Ovary (tissue), 9 donors: Measurements from ENCODE around the gene GOLIM4. TPM values are rescaled to one million over a fixed set of nuclear protein-coding genes. Genes with fewer than 3 reads are reported as not detected.

Experiments used
- DNase-seq, 5 donors: peaks; one replicate each; pipeline ENCODE4 v3.0.0-alpha.2; 2019 to 2020
- H3K27ac ChIP-seq, 2 donors: fragments of 200-600 bp; one replicate each; pipeline versions ENCODE4 v1.5.1 to v1.8.0; 2019 to 2022
- H3K27me3 ChIP-seq: fragments of 200-600 bp; one replicate; pipeline ENCODE4 v1.8.0; 2022
- H3K36me3 ChIP-seq: fragments of 200-600 bp; sonication (generic); one replicate; pipeline ENCODE4 v1.5.1; 2019
- H3K4me1 ChIP-seq: one replicate; pipeline ENCODE4 v1.8.1; 2013; ENCODE audit warnings: mild to moderate bottlenecking, moderate library complexity; ENCODE audit not compliant: insufficient read depth
- H3K4me3 ChIP-seq: fragments of 200-600 bp; sonication (generic); one replicate; pipeline ENCODE4 v1.5.1; 2017
- H3K9me3 ChIP-seq, 2 donors: fragments of 200-600 bp in 1 of 2; sonication (generic) in 1 of 2; one replicate each; pipeline versions ENCODE4 v1.5.1 to v1.8.1; 2013 to 2019; ENCODE audit warnings: mild to moderate bottlenecking in 1 of 2, moderate library complexity in 1 of 2
- CTCF ChIP-seq, 3 donors: fragments of 450-650 bp in 2 of 3; fragments of 200-600 bp in 1 of 3; IDR thresholded peaks; one replicate each; pipeline versions ENCODE4 v1.5.1 to v1.8.0; 2016 to 2022; ENCODE audit warnings: antibody characterized with exemption in 3 of 3, mild to moderate bottlenecking in 1 of 3
- EP300 ChIP-seq: sonication (generic); formaldehyde crosslinking; IDR thresholded peaks from one replicate; pipeline ENCODE4 v1.6.1; 2017; ENCODE audit warnings: antibody characterized with exemption
- POLR2A ChIP-seq: fragments of 450-650 bp; IDR thresholded peaks from one replicate; pipeline ENCODE4 v1.6.1; 2017; ENCODE audit warnings: antibody characterized with exemption, mild to moderate bottlenecking, moderate library complexity
- WGBS, 3 donors: extraction: QIAGEN DNeasy Blood & Tissue Kit in 1 of 3; methylation state at CpG; one replicate each; pipeline versions ENCODE4 v1.1.5 to v1.1.7; 2013 to 2017; 5-methylcytosine and 5-hydroxymethylcytosine counted together
- intact Hi-C, 4 donors: fragments of 100-400 bp; cut with DNase I; formaldehyde crosslinking; loops; one replicate each; pipeline versions ENCODE4 v1.11.0 to v1.15.1; 2022 to 2023
- polyA plus RNA-seq, 2 donors: library from polyadenylated mRNA; stranded (reverse); fragments of 200-250 nt in 1 of 2; fragments of 350-450 nt in 1 of 2; fragmentation: Illumina TruSeq in 1 of 2; extraction: RNeasy Lipid Tissue Mini Kit (QIAGEN cat#74804) in 1 of 2; gene quantifications; one replicate each; pipeline ENCODE4 v1.2.3, GENCODE V29; 2013 to 2014
- total RNA-seq, 7 donors: library from RNA; depleted of rRNA in 2 of 7; stranded (reverse); fragments of >200 nt in 2 of 7; fragmentation: NEBNext Ultra II Directional in 3 of 7; extraction: Animal tissue kit (Norgen Biotek cat#: 25700) in 3 of 7; gene quantifications; one replicate each; pipeline versions ENCODE4 v1.1.0 to v1.2.4, GENCODE V29; 2016 to 2023
- donor health status: DM: no; HTN: no; CAD: no; lungs with moderate emphysema.
- donor health status: DM: no; HTN: no; CAD: no.
- donor health status: Bipolar disorder and iron deficiency.
- donor health status: DM: yes; HTN: yes; CAD: no.
- donor health status: DM: no; HTN: no; CAD: no.
- donor health status: DM: yes; HTN: yes; CAD: no.

Gene GOLIM4
- total and polyA plus RNA-seq, 9 donors, result 15.9 to 29.3 (median 24.1) TPM

- H3K9me3 ChIP-seq, result no peaks in the 10 kb centered on the region
- H3K27ac ChIP-seq, result no peak overlapping the region
- TF ChIP-seq POLR2A (no peak), EP300 (no peak), CTCF (IDR thresholded peaks at IDR 0.05) (no peak)
- peaks cover 2% of the 10 kb centered on the region for H3K27me3 ChIP-seq
- no peaks in the 10 kb centered on the region for H3K4me1 ChIP-seq
- intact Hi-C loops, result no loop called here
- DNase-seq, result peak in 1 of 5 donors; percentile 21
- H3K36me3 ChIP-seq, result no peaks in the 10 kb centered on the region
- no peak overlapping the region for H3K4me3 ChIP-seq
- WGBS, 3 donors, result 38 to 45% (median 45%) methylated on average over 4 of the region's 4 CpGs
Measured at GRCh38 chr3:168116279-168116678, 20.6 kb upstream of the GOLIM4 start.

GRCh38 chr3:168113848-168114247 is 18.1 kb upstream of the GOLIM4 start:
- H3K36me3 ChIP-seq, result no peaks in the 10 kb centered on the region
- H3K4me1 ChIP-seq, result no peaks in the 10 kb centered on the region
- DNase-seq, result no peak
- peaks cover 2% of the 10 kb centered on the region for H3K27me3 ChIP-seq
- 77 to 94% (median 85%) methylated on average over 1 of the region's 1 CpG for WGBS, 3 donors
- intact Hi-C loops, result no loop called here
- H3K9me3 ChIP-seq, result no peaks in the 10 kb centered on the region
- no peak overlapping the region for H3K4me3 ChIP-seq
- TF ChIP-seq CTCF (IDR thresholded peaks at IDR 0.05) (no peak), POLR2A (no peak), EP300 (no peak)
- H3K27ac ChIP-seq, result no peak overlapping the region

- intact Hi-C loops, result no loop called here
- WGBS, 3 donors, result 69 to 86% (median 72%) methylated on average over 3 of the region's 3 CpGs
- no peak for TF ChIP-seq EP300
- TF ChIP-seq POLR2A, result no peak
- no peak for TF ChIP-seq CTCF (IDR thresholded peaks at IDR 0.05)
- Histone ChIP-seq H3K9me3 (no peaks in the 10 kb centered on the region), H3K36me3 (no peaks in the 10 kb centered on the region), H3K4me3 (no peak overlapping the region), H3K27ac (no peak overlapping the region), H3K27me3 (no peaks in the 10 kb centered on the region), H3K4me1 (no peaks in the 10 kb centered on the region)
- no peak for DNase-seq
Measured at GRCh38 chr3:168112894-168113293, 17.2 kb upstream of the GOLIM4 start.

DNA sequence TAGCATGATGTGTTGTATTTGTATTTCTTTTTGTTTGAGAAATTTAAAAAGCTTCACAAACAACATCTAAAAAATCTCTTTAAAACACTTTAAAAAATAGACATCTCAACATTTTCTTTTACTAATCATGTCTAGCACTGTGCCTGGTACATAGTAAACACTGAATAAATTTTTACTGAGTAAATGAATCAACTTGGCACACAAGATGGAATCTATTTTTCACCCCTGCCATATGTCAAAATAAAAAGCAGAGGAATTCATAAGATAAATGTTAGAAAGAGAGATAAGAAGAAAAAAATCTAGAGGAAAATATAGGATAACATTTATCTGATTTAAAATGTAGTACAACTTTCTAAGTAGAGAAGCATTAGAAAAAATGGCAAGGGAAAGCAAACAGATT is 8.6 kb upstream of the GOLIM4 start:
- no peaks in the 10 kb centered on the region for H3K9me3 ChIP-seq
- H3K27me3 ChIP-seq, result no peaks in the 10 kb centered on the region
- intact Hi-C loops, result no loop called here
- H3K4me1 ChIP-seq, result no peaks in the 10 kb centered on the region
- no peak overlapping the region for H3K4me3 ChIP-seq
- H3K36me3 ChIP-seq, result no peaks in the 10 kb centered on the region
- TF ChIP-seq CTCF (IDR thresholded peaks at IDR 0.05), result no peak
- no peak for TF ChIP-seq POLR2A
- no peak for TF ChIP-seq EP300
- no peak for DNase-seq
- H3K27ac ChIP-seq, result no peak overlapping the region
